Neuronal stem cell (in vitro differentiated cells): Measurements from ENCODE around the gene KIAA2012.

Experiments used
- DNase-seq: peaks from one replicate; pipeline ENCODE4 v3.0.0-alpha.2; 2013; ENCODE audit warnings: low spot score
- H2AFZ ChIP-seq: one replicate; pipeline ENCODE4 v1.6.1; 2013; ENCODE audit warnings: mild to moderate bottlenecking, low read length, inconsistent platforms
- H2AK5ac ChIP-seq: 2 replicates; pipeline ENCODE4 v1.6.1; 2013; ENCODE audit warnings: low read depth, mild to moderate bottlenecking, inconsistent platforms, low read length, moderate library complexity, mixed read lengths
- H2BK120ac ChIP-seq: 2 replicates; pipeline ENCODE4 v1.6.1; 2013; ENCODE audit warnings: low read depth, mild to moderate bottlenecking, inconsistent platforms, low read length, moderate library complexity, mixed read lengths
- H2BK12ac ChIP-seq: one replicate; pipeline ENCODE4 v1.6.1; 2013; ENCODE audit warnings: low read length, inconsistent platforms
- H2BK15ac ChIP-seq: 2 replicates; pipeline ENCODE4 v1.6.1; 2013; ENCODE audit warnings: mild to moderate bottlenecking, low read length, inconsistent platforms, mixed read lengths
- H2BK5ac ChIP-seq: one replicate; pipeline ENCODE4 v1.6.1; 2013; ENCODE audit warnings: inconsistent platforms, mild to moderate bottlenecking, low read length, moderate library complexity
- H3K14ac ChIP-seq: one replicate; pipeline ENCODE4 v1.6.1; 2013; ENCODE audit warnings: low read length, inconsistent platforms
- H3K18ac ChIP-seq: 2 replicates; pipeline ENCODE4 v1.6.1; 2013; ENCODE audit warnings: low read length, inconsistent platforms
- H3K23ac ChIP-seq: 2 replicates; pipeline ENCODE4 v1.6.1; 2013; ENCODE audit warnings: low read depth, mild to moderate bottlenecking, mixed read lengths, low read length, inconsistent platforms; ENCODE audit not compliant: poor library complexity
- H3K27ac ChIP-seq: replicated peaks from 3 replicates; pipeline ENCODE4 v1.5.1; 2013; ENCODE audit warnings: low read length, inconsistent platforms
- H3K27me3 ChIP-seq, 3 experiments: 2 replicates each; pipeline ENCODE4 v1.6.1; 2013; ENCODE audit warnings: low read length in 3 of 3, mild to moderate bottlenecking in 2 of 3, inconsistent platforms in 1 of 3, low read depth in 1 of 3, mixed read lengths in 1 of 3, moderate library complexity in 1 of 3; ENCODE audit not compliant: control insufficient read depth in 3 of 3, insufficient read depth in 3 of 3
- H3K36me3 ChIP-seq, 2 donors: replicated peaks in 1 of 2; 2 replicates each; pipeline ENCODE4 v1.6.1; 2013; ENCODE audit warnings: low read length in 2 of 2; ENCODE audit not compliant: control insufficient read depth in 2 of 2, insufficient read depth in 2 of 2
- H3K4ac ChIP-seq: 2 replicates; pipeline ENCODE4 v1.6.1; 2013; ENCODE audit warnings: inconsistent platforms, mild to moderate bottlenecking, low read length, moderate library complexity
- H3K4me1 ChIP-seq, 2 donors: 1 replicate in 1 of 2; 2 replicates in 1 of 2; pipeline ENCODE4 v1.6.1; 2013; ENCODE audit warnings: low read length in 2 of 2, low read depth in 1 of 2; ENCODE audit not compliant: control insufficient read depth in 2 of 2, insufficient read depth in 1 of 2
- H3K4me2 ChIP-seq: one replicate; pipeline ENCODE4 v1.6.1; 2013; ENCODE audit warnings: mild to moderate bottlenecking, low read length, inconsistent platforms; ENCODE audit not compliant: insufficient read depth, poor library complexity, severe bottlenecking
- H3K4me3 ChIP-seq, 2 donors: 2 replicates each; pipeline ENCODE4 v1.5.1; 2013; ENCODE audit warnings: low read length in 2 of 2, mild to moderate bottlenecking in 2 of 2, inconsistent platforms in 1 of 2, moderate library complexity in 1 of 2
- H3K79me1 ChIP-seq: one replicate; pipeline ENCODE4 v1.6.1; 2013; ENCODE audit warnings: low read depth, mild to moderate bottlenecking, inconsistent platforms, low read length, moderate library complexity
- H3K9ac ChIP-seq: one replicate; pipeline ENCODE4 v1.6.1; 2013; ENCODE audit warnings: mild to moderate bottlenecking, low read depth, low read length, inconsistent platforms; ENCODE audit not compliant: poor library complexity
- H3K9me3 ChIP-seq, 2 donors: replicated peaks in 1 of 2; 2 replicates each; pipeline versions ENCODE3 to v1.6.1; 2013; ENCODE audit warnings: low read length in 2 of 2, mild to moderate bottlenecking in 2 of 2, inconsistent platforms in 1 of 2, low read depth in 1 of 2, mixed read lengths in 1 of 2, moderate library complexity in 1 of 2; ENCODE audit not compliant: control insufficient read depth in 2 of 2, insufficient read depth in 1 of 2
- H4K8ac ChIP-seq: one replicate; pipeline ENCODE4 v1.6.1; 2013; ENCODE audit warnings: low read depth, mild to moderate bottlenecking, inconsistent platforms, low read length, moderate library complexity
- H4K91ac ChIP-seq: one replicate; pipeline ENCODE4 v1.6.1; 2013; ENCODE audit warnings: low read length, low read depth, mild to moderate bottlenecking, inconsistent platforms; ENCODE audit not compliant: poor library complexity
- WGBS, 2 donors: extraction: QIAGEN DNeasy Blood & Tissue Kit; methylation state at CpG; one replicate each; pipeline ENCODE4 v1.1.7; 2013; ENCODE audit warnings: missing lambda C conversion rate in 2 of 2, mixed read lengths in 1 of 2; ENCODE audit not compliant: insufficient read length in 2 of 2, insufficient replicate concordance in 1 of 2; ENCODE audit errors: extremely low coverage in 2 of 2; 5-methylcytosine and 5-hydroxymethylcytosine counted together

Gene KIAA2012

DNA sequence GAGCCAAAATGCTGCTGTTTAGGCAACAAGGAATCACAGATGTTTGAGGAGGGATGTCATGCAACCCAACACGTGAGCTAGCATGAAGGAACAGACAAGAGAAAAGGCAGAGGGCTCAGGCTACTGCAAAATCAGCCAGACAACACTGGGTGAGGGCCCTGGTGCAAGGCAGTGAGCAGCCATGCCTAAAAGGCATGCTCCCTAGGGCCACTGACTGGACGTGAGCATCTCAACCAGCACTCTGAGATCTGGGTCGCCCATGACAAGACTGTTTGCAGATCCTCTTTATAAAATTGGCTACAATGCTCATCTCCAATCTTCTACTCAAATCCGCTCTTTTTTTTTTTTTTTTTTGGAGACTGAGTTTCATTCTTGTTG is 49.1 kb downstream of the KIAA2012 start:
- no peak for DNase-seq
- H3K4ac ChIP-seq, result no peak overlapping the region
- peaks cover 7 to 11% of the 10 kb centered on the region in 2 donors for H3K4me1 ChIP-seq
- no peak overlapping the region for H3K14ac ChIP-seq
- H2BK5ac ChIP-seq, result no peak overlapping the region
- no peak overlapping the region for H3K27ac ChIP-seq
- no peak overlapping the region for H3K4me3 ChIP-seq
- no peak overlapping the region for H3K23ac ChIP-seq
- H3K9me3 ChIP-seq, result peaks cover 0 to 4% of the 10 kb centered on the region in 2 donors
- H2BK120ac ChIP-seq, result no peak overlapping the region
- peak overlapping the region; percentile 85 for H2AFZ ChIP-seq
- peak overlapping the region; percentile 20 for H2AK5ac ChIP-seq
- no peak overlapping the region for H3K4me2 ChIP-seq
- peaks cover 0 to 2% (median 0%) of the 10 kb centered on the region in 3 experiments for H3K27me3 ChIP-seq
- H2BK15ac ChIP-seq, result no peak overlapping the region
- H3K79me1 ChIP-seq, result no peaks in the 10 kb centered on the region
- no peak overlapping the region for H3K9ac ChIP-seq
- H2BK12ac ChIP-seq, result no peak overlapping the region
- H3K36me3 ChIP-seq, result no peaks in the 10 kb centered on the region
- H3K18ac ChIP-seq, result peak overlapping the region; percentile 89
- WGBS, 2 donors, result no CpG with 5 or more reads among the region's 4 CpGs
- H4K91ac ChIP-seq, result no peak overlapping the region
- H4K8ac ChIP-seq, result no peak overlapping the region

DNA sequence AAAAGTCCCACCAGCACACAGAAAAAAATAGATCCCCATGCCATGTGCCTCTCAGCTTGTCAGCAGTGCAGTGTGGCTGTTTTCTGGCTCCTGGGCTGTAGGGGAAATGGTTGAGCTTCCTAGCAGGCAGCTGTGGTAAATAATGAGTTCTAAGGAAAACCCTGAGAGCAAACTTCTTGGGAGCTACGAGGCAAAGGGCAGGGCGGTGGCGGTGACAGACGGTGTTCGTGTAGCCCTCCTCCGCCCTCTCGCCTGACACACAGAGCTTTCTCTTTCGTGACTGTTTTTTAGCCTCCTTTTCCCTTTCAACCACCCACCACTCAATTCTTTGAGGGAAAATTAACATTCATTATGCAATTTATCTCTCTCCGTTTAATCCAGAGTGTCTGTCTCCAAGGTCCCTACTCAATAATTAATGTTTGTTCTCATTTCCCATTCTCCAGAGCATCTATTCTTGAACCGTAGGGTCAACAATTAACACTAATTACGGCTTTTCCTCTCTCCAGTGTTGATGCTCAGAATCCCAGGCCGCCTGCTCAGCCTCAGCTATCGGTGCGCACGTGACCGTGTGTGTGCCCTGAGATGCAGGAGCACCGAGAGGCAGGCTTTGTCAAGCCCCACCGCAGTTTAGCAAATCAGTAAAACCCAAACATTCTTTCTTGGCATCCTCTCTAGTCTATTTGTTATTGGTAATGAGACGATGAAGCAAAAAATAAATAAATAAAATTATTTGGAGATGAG is 50.1 kb downstream of the KIAA2012 start:
- no peak overlapping the region for H2AK5ac ChIP-seq
- no peak overlapping the region for H2BK15ac ChIP-seq
- no peak overlapping the region for H3K4me2 ChIP-seq
- H3K79me1 ChIP-seq, result no peaks in the 10 kb centered on the region
- H3K4me3 ChIP-seq, result no peak overlapping the region
- peaks cover 0 to 4% of the 10 kb centered on the region in 2 donors for H3K9me3 ChIP-seq
- peaks cover 0 to 2% (median 0%) of the 10 kb centered on the region in 3 experiments for H3K27me3 ChIP-seq
- H3K14ac ChIP-seq, result no peak overlapping the region
- H3K18ac ChIP-seq, result peak overlapping the region; percentile 89
- H3K4ac ChIP-seq, result no peak overlapping the region
- no peak overlapping the region for H4K91ac ChIP-seq
- H3K9ac ChIP-seq, result peak overlapping the region; percentile 5
- H4K8ac ChIP-seq, result no peak overlapping the region
- H2AFZ ChIP-seq, result peak overlapping the region; percentile 74
- H3K36me3 ChIP-seq, result no peaks in the 10 kb centered on the region
- no peak overlapping the region for H3K23ac ChIP-seq
- H2BK120ac ChIP-seq, result no peak overlapping the region
- H3K27ac ChIP-seq, result no peak overlapping the region
- 100% methylated on average over 1 of the region's 19 CpGs; no CpG with 5 or more reads in 1 of the 2 donors for WGBS, 2 donors
- H2BK5ac ChIP-seq, result peak overlapping the region; percentile 76
- DNase-seq, result no peak
- H3K4me1 ChIP-seq, result peaks cover 13 to 17% of the 10 kb centered on the region in 2 donors
- no peak overlapping the region for H2BK12ac ChIP-seq

DNA sequence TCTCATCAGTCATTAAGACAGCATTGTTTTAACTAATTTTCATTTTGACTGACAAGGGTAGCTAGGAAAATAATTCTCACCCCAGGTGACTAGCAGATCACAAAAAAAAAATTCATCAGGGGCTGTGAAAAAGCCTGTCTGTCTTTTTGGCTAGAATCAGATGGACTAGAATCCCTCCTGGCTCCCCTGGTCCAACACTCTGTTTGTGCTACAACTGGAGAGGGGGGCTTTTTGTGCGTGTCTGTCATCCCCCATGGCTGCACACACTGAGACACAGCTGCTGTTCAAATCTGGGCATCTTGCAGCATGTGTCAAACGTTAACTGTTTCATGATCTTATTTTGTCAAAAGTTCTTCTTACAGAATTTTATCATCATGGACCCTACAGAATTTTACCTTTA is 51.2 kb downstream of the KIAA2012 start:
- WGBS, 2 donors, result no CpG with 5 or more reads among the region's 2 CpGs
- H3K36me3 ChIP-seq, result no peaks in the 10 kb centered on the region
- no peak overlapping the region for H3K18ac ChIP-seq
- peaks cover 13 to 19% of the 10 kb centered on the region in 2 donors for H3K4me1 ChIP-seq
- H3K9me3 ChIP-seq, result peaks cover 0 to 4% of the 10 kb centered on the region in 2 donors
- H4K8ac ChIP-seq, result no peak overlapping the region
- H2AFZ ChIP-seq, result no peak overlapping the region
- H2BK5ac ChIP-seq, result no peak overlapping the region
- H2AK5ac ChIP-seq, result no peak overlapping the region
- no peak overlapping the region for H2BK12ac ChIP-seq
- H3K23ac ChIP-seq, result no peak overlapping the region
- H3K4me3 ChIP-seq, result no peak overlapping the region
- H2BK120ac ChIP-seq, result no peak overlapping the region
- H4K91ac ChIP-seq, result no peak overlapping the region
- H3K4me2 ChIP-seq, result no peak overlapping the region
- DNase-seq, result no peak
- no peak overlapping the region for H2BK15ac ChIP-seq
- H3K27ac ChIP-seq, result no peak overlapping the region
- no peak overlapping the region for H3K9ac ChIP-seq
- H3K79me1 ChIP-seq, result no peaks in the 10 kb centered on the region
- no peak overlapping the region for H3K14ac ChIP-seq
- peaks cover 0 to 2% (median 0%) of the 10 kb centered on the region in 3 experiments for H3K27me3 ChIP-seq
- H3K4ac ChIP-seq, result no peak overlapping the region

DNA sequence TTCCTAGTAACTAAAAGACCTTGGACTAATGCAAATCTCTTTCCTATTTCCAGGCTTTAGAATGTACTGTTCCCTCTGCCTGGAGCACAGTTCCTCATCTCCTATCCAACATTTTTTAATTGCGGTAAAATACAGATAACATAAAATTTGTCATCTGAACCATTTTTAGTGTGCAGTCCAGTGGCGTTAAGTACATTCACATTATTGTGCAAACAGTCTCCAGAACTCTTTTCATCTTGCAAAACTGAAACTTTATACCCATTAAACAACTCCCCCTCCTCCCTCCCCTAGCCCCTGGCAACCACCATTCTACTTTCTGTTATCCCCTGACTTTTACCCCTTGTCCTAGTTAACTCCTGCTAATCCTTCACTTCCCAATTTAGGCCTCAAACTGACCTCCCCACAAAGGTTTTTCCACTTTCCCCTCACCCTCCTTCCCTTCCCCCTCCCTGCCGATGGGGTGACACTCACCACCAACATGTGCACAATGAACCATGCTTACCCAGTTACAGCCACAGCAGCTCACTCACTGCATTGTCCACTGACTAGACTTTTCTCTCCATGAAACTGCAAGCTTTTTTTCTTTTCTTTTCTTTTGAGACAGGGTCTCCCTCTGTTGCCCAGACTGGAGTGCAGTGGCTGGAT is 54.8 kb downstream of the KIAA2012 start:
- Histone ChIP-seq H3K4me2 (no peak overlapping the region), H3K36me3 (no peaks in the 10 kb centered on the region), H3K27ac (no peak overlapping the region), H3K4ac (no peak overlapping the region), H3K79me1 (no peaks in the 10 kb centered on the region), H3K14ac (no peak overlapping the region), H3K4me1 (peaks cover 6 to 11% of the 10 kb centered on the region in 2 donors), H2AFZ (peak overlapping the region; percentile 63), H2BK120ac (no peak overlapping the region), H3K4me3 (no peak overlapping the region), H3K9ac (no peak overlapping the region), H3K9me3 (no peaks in the 10 kb centered on the region), H2BK5ac (no peak overlapping the region), H2BK15ac (no peak overlapping the region), H3K18ac (no peak overlapping the region), H3K23ac (no peak overlapping the region), H3K27me3 (no peaks in the 10 kb centered on the region), H4K91ac (no peak overlapping the region), H2BK12ac (no peak overlapping the region), H2AK5ac (no peak overlapping the region), H4K8ac (no peak overlapping the region)
- no peak for DNase-seq
- no CpG with 5 or more reads among the region's 3 CpGs for WGBS, 2 donors
